ENCODE data around the gene COPS9. TPM values are rescaled to one million over a fixed set of nuclear protein-coding genes. Genes with fewer than 3 reads are reported as not detected.

Gene COPS9
- total and polyA plus RNA-seq, 2 experiments from 2014 or later: 91.7 to 629 TPM

GRCh38 chr2:240139011-240139441 is 2.9 kb upstream of the COPS9 start:
- peaks cover 18% of the 10 kb centered on the region for H3K79me2 ChIP-seq (replicated peaks; ENCODE audit: insufficient read depth)
- peaks cover 9% of the 10 kb centered on the region; the same call in 1 of the 3 replicates for H3K36me3 Mint-ChIP-seq (ENCODE audit: low read depth)
- ATAC-seq: no peak

DNA sequence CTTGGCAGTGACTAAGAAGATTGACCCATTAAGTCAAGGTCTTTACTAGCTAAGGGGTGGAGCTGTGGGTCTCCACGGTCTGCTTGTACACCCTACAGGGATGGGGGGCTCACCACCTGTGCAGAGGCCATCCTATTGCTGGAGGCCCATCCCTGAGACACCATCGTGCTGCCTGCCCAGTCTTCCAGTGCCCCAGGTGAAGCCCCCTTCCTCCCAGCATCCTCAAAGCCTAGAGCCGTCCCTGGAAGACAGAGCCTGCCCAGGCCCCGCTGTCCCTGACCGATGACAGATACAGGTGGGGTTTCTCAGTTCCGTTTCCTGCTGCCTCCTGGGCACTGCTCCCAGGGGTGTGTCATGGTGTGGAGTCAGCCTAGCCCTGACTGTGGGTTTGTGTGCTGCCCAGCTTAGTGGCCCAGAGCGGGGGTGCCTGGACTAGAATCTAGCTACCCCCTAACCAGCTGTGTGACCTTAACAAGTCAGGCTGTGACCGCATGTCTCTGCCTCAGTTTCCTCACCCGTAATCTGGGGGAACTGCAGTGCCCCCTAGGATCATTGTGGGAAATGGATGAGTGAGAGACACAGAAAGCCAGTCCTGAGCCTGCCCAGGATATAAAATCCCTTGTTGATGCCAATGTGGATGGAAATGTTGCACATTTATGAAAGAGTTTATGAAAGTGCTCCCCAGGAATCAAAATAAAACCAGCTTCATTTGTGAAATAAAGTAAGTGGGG is 2.3 kb upstream of the COPS9 start:
- Histone ChIP-seq H3K36me3 (ENCODE audit: insufficient read depth) (peaks cover 3% of the 10 kb centered on the region; the same call in 1 of the 2 replicates), H2AFZ (no peak overlapping the region), H3K4me2 (no peak overlapping the region), H3K4me3 (no peak overlapping the region), H3K4me1 (ENCODE audit: insufficient read depth) (peaks cover 16% of the 10 kb centered on the region), H4K20me1 (replicated peaks; ENCODE audit: insufficient read depth) (peaks cover 9% of the 10 kb centered on the region), H3K9me2 (ENCODE audit: insufficient read depth) (no peaks in the 10 kb centered on the region), H3K79me2 (replicated peaks; ENCODE audit: insufficient read depth) (peaks cover 23% of the 10 kb centered on the region), H3K27me3 (ENCODE audit: insufficient read depth) (no peaks in the 10 kb centered on the region), H3F3A (replicated peaks; ENCODE audit: low read depth) (no peaks in the 10 kb centered on the region), H3K27ac (ENCODE audit: low read depth) (no peak overlapping the region)
- peaks cover 15% of the 10 kb centered on the region for H3K36me3 Mint-ChIP-seq (ENCODE audit: low read depth)
- peaks cover 14% of the 10 kb centered on the region for H3K27me3 Mint-ChIP-seq (ENCODE audit: insufficient read depth, low read depth, poor library complexity)
- DNase-seq (ENCODE audit: low spot score): no peak
- peak overlapping the region; percentile 19; the same call in 1 of the 3 replicates for H3K4me3 Mint-ChIP-seq
- peaks cover 42% of the 10 kb centered on the region for H3K4me1 Mint-ChIP-seq
- H3K27ac Mint-ChIP-seq: no peak overlapping the region
- peaks cover 4% of the 10 kb centered on the region; the same call in 1 of the 3 replicates for H3K9me3 Mint-ChIP-seq
- ATAC-seq: no peak
- TF ChIP-seq STAT1 (IDR thresholded peaks at IDR 0.05; ENCODE audit: unreplicated experiment) (no peak), NANOG (IDR thresholded peaks at IDR 0.05; ENCODE audit: borderline replicate concordance) (no peak), ZNF331 (CRISPR knock-in tag; IDR thresholded peaks at IDR 0.05; ENCODE audit: low read depth) (no peak), JUNB (IDR thresholded peaks at IDR 0.05; ENCODE audit: unreplicated experiment) (no peak), EZH2phosphoT487 (IDR thresholded peaks at IDR 0.05; ENCODE audit: unreplicated experiment) (no peak), CTCF (conservative IDR thresholded peaks at IDR 0.05; ENCODE audit: low read depth in 2 of 2) (peak; percentile 54 to 56), EZH2 (IDR thresholded peaks at IDR 0.05; ENCODE audit: low read depth, unreplicated experiment) (no peak)

More at GRCh38 chr2:240139011-240139441, 2.9 kb upstream of the COPS9 start:
- Mint-ChIP-seq H3K27ac (peak overlapping the region; percentile 44; the same call in 1 of the 2 replicates), H3K9me3 (peaks cover 4% of the 10 kb centered on the region; the same call in 1 of the 3 replicates), H3K4me3 (no peak overlapping the region; the same call in 2 of the 3 replicates), H3K27me3 (ENCODE audit: insufficient read depth, low read depth, poor library complexity) (peaks cover 14% of the 10 kb centered on the region), H3K4me1 (peaks cover 40% of the 10 kb centered on the region)
- H3K4me2 ChIP-seq: no peak overlapping the region
- no peak for DNase-seq (ENCODE audit: low spot score)
- peaks cover 16% of the 10 kb centered on the region for H3K4me1 ChIP-seq (ENCODE audit: insufficient read depth)
- no peak overlapping the region for H3K27ac ChIP-seq (ENCODE audit: low read depth)
- H3K27me3 ChIP-seq (ENCODE audit: insufficient read depth): no peaks in the 10 kb centered on the region
- H2AFZ ChIP-seq: no peak overlapping the region
- H4K20me1 ChIP-seq (replicated peaks; ENCODE audit: insufficient read depth): peaks cover 6% of the 10 kb centered on the region
- TF ChIP-seq CREB1 (CRISPR knock-in tag; IDR thresholded peaks at IDR 0.05; ENCODE audit: low read depth): no peak
- no peaks in the 10 kb centered on the region for H3K36me3 ChIP-seq (ENCODE audit: insufficient read depth)
- no peaks in the 10 kb centered on the region for H3K9me2 ChIP-seq (ENCODE audit: insufficient read depth)
- H3F3A ChIP-seq (replicated peaks; ENCODE audit: low read depth): no peaks in the 10 kb centered on the region
- H3K4me3 ChIP-seq: no peak overlapping the region

Measured in GM23338 (cell line).